HG02981 (cell line): ENCODE measurements around the gene F10.
"Not testable (repeated sequence)": the region's sequence is repeated elsewhere in the genome, so short reads cannot be mapped to it uniquely, and the experiment has no call there.

ENCODE experiments used
- ATAC-seq: cut with Tn5 transposase; IDR thresholded peaks from one replicate; pipeline ENCODE4 v1.9.1; 2021; ENCODE audit warnings: mild to moderate bottlenecking, moderate library complexity; ENCODE audit not compliant: unreplicated experiment

Gene F10

DNA sequence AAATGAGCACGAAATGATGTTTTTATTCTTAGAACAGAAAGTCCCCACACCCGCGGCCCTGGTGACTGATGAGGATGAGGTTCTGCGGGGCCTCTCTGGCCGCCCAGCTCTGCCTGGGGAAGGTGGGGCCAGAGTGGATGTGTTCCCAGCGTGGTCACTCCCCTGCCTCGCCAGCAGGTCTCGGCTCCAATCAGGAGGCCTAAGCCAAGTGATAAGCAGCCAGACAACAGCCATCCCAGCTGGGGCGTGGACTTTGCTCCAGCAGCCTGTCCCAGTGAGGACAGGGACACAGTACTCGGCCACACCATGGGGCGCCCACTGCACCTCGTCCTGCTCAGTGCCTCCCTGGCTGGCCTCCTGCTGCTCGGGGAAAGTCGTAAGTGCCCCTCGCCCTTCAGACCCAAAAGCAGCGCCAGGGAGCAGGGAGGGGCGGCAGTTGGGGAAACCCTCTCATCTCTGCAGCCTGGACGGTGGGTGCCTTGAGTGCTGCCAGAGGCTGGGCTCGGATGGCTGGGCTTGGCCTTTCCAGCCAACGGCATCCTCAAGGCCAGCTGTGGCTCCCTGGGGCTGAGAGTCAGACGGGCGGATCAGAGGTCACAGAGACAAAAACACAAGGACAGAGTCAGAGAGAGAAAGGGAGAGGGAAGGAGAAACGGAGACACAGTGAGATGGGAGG lies at the start of gene F10:
F10 (plus strand) TSS at position 250 of the 676 bp plus-strand sequence; CDS start at position 307, 57 bp downstream.
- no peak for ATAC-seq

GRCh38 chr13:113073942-113074341 lies 48.7 kb upstream of the F10 start:
- no peak for ATAC-seq

- no peak for ATAC-seq
Measured at GRCh38 chr13:113074401-113074800, 48.2 kb upstream of the F10 start.

- ATAC-seq, result no peak
Measured at GRCh38 chr13:113074876-113075275, 47.7 kb upstream of the F10 start.

- ATAC-seq, result no peak
Measured at GRCh38 chr13:113075711-113076110, 46.9 kb upstream of the F10 start.

- no peak for ATAC-seq
Measured at GRCh38 chr13:113076681-113077401, 45.8 kb upstream of the F10 start.

GRCh38 chr13:113077566-113077952 lies 45.0 kb upstream of the F10 start:
- no peak for ATAC-seq

DNA sequence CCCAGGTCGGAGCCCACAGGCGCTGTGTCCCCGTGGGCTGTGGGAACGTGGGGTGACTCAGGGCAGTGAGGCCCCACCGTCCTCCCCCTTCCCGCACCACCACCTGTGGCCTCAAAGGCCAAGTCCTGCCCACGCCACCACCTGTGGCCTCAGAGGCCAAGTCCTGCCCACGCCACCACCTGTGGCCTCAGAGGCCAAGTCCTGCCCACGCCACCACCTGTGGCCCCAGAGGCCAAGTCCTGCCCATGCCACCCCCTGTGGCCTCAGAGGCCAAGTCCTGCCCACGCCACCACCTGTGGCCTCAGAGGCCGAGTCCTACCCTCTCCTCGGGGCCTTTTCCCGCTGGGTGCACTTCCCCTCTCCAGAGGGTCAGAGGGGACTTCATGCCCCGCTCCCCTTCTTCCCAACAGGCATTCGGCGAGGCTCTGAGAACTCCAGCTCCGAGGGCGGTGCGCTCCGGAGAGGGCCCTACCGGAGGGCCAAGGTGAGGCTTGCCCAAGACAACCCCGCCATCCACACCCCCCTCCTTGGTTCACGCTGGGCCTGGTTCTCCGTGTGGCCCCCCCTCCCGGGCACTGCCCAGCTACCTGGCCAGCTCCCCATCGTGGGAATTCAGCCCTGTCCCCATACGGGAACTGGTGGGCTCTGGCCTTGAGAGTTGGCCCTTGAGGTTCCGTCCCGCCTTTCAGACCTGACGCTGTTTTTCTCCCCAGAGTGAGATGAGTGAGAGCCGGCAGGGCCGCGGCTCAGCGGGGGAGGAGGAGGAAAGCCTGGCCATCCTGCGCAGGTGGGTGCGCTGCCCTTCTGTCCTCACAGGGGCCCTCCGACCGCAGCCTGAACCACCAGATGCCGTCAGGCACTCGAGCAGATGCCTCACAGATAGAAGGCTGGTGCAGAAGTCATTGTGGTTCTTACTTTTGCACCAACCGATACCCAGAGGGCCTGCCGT lies 44.4 kb upstream of the F10 start:
- no peak for ATAC-seq

DNA sequence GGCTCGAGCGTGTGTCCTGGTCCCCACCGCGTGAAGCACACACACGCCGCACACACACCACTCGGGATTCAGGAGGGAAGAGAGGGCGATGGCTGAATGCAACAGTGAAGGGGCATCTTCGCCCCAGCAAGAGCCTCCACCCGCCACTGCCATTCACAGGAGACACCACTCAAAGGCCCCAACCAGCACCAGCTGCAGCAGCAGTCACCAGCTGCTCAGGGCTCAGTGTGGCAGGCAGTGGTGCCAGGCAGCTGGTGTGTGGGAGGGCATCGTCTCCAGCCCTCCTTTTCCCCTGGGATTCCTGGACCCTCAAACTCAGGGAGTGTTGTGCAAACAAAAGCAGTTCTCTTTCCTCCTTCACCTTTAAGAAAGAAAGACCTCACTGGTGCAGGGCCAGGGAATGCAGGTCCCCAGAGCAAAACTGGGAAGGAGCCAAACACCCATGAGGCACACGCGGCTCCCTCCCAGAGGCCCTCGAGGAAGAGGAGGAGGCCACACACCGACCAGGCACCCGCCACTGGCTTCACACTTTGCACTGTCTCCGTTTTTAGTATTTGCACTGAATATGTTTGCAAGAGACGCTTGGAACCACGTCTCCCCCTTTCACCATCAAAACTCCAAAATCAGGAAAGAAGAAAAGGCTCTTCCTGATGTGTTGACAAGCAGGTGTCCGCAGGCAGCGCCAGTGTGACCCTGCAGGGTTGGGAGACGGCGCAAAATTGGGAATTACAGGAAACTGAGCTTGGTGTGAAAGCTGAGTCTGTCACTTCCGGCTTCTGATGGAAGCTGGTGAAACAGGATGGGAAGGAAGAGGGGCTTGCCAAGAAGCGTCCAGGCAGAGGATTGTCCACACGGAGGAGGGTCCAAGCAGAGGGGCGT lies 43.5 kb upstream of the F10 start:
- no peak for ATAC-seq

DNA sequence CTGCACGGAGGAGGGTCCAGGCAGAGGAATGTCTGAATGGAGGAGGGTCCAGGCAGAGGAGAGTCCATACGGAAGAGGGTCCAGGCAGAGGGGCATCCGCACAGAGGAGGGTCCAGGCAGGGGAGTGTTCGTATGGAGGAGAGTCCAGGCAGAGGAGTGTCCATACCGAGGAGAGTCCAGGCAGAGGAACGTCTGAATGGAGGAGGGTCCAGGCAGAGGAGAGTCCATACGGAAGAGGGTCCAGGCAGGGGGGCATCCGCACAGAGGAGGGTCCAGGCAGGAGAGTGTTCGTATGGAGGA lies 42.9 kb upstream of the F10 start:
- ATAC-seq, result not testable (repeated sequence)

DNA sequence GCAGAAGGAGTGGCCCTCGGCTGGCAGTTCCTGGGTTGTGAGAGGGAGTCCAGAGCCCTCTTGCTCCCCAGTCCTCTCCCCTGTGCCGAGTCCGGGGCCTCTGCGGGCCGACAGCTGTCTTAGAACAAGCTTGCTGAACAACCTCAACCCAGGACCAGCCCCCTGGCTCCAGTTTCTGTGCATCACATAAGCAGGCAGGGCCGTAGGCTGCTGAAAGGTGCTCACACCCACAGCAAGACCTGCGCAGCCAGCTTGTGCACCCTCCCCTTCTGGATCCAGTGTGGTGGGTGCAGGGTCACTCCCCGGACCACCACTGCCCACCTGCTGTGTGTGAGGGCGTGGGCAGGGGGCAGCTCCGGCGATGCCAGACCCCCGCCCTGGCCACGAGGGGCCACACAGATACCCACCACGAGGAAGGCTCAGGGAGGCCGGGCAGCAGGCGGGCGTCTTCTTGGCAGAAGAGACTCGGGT lies 42.2 kb upstream of the F10 start:
- no peak for ATAC-seq

- ATAC-seq, result no peak
Measured at GRCh38 chr13:113080901-113081521, 41.6 kb upstream of the F10 start.

DNA sequence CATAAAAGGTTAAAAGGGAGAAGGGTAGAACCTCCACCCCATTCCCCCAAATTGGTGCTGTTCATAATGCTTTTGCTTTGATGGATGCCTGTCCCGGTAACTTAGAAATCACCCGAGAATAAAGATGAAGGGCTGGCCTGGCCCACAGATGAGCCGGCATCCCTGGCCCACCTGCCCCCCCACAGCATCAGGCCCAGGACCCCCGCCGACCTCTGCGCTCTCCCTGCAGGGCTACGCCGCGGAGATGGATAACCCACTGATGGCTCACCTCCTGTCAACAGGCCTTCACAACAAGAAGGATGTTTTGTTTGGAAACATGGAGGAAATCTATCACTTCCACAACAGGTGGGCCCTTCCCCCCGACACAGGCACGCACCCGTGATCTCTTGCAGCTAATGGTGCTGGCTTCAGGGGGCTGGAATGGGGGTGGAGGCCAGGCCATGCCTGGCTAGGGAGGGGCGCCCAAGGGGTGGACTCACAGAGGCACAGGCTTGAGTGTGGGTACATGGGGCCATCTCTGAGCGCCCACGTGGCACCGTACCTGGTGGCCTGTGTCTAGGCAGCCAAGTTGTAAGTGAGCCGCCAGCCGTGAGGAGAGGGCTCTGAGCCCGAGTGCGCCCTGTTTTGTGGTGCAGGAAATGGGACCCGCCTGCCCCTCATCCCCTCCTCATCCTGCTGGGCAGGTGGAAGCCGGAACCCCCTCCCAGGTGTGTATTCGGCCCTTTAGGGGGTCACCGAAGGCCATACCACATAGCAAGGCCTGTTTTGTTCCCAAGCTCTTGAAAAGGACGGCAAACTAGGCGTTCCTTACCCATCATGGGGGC lies 40.2 kb upstream of the F10 start:
- ATAC-seq, result no peak

DNA sequence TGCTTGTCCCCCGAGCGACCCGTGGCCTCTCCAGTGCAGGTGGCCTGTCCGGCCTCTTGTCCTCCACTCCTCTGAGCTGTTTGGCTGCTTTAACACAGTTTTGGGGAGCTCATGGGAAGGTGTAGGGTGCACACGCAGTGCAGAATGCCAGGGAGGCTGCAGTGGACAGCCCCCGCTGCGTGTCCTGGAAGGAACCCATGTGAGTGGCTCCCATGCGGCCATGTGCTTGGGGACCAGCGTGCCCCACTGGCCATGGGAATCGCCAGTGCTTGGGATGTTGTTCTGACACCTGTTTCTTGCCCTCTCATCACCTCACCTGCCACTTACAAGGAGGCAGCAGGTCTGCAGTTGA lies 39.6 kb upstream of the F10 start:
- ATAC-seq, result no peak

DNA sequence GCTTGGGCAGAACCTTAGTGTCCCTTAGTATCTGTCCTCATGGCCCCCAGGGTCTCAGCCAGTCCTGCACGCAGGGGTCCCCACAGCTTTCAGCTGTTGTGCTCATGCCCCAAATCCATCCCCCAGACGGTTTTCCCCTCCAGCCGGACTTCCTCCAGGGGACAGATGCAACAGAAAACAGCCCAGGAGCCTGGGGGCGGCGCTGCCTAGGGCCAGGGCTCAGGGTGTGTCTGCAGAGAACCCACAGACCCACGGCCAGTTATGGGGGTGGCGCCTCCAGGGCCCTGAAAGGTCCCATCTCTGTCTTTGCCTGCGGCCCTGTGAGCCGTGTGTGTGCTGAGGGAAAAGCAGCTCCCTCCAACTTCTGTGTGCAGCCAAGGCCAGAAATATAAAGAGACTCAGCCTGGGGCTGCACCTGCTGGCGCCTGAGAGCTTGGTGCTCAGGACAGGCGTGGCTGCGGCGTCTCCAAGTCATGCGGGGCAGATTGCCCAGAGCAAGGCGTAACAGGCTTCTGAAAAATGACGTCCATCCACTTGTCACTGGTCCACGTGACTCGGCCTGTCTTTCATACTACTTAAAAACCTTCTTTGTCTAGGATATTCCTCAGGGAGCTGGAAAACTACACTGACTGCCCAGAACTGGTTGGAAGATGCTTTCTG lies 39.1 kb upstream of the F10 start:
- ATAC-seq, result no peak

GRCh38 chr13:113084094-113084942 lies 38.3 kb upstream of the F10 start:
- no peak for ATAC-seq

GRCh38 chr13:113084943-113085540 lies 37.6 kb upstream of the F10 start:
- no peak for ATAC-seq
